Mucosa of gallbladder (tissue), 1 donor: ENCODE measurements around the gene CEP162. TPM values are rescaled to one million over a fixed set of nuclear protein-coding genes. Genes with fewer than 3 reads are reported as not detected.
"Not testable (repeated sequence)": the region's sequence is repeated elsewhere in the genome, so short reads cannot be mapped to it uniquely, and the experiment has no call there.

Source experiments
- DNase-seq: peaks from one replicate; pipeline ENCODE4 v3.0.0-alpha.2; 2020; ENCODE audit warnings: low spot score
- total RNA-seq: library from RNA; stranded (reverse); gene quantifications from one replicate; pipeline ENCODE4 v1.2.1, GENCODE V29; 2021
- donor health status: DM: no; HTN: no; CAD: no.

Gene CEP162
- total RNA-seq, 1 donor from 2014 or later, result 10.0 TPM

GRCh38 chr6:84242265-84242664 is 14.8 kb upstream of the CEP162 start:
- DNase-seq, result no peak

DNA sequence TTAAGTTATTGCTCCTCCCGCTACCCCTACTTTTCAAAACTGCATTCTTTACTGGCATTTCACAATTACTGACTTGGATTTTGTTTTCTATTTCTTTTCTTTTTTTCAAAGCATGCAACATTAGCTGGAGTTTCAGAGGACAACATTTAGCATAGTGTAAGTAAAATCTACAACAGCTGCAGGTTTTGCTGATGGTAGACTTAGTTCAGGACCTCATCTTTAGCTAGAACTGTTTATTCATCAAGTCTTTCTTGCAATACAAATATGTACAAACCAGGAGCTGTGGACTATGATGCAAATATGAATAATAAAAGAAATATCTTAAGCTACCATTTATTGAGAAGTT is 728 bp upstream of the CEP162 start:
- DNase-seq, result no peak

- DNase-seq, result no peak
Observed at GRCh38 chr6:84227044-84227433, 404 bp downstream of the CEP162 start.

DNA sequence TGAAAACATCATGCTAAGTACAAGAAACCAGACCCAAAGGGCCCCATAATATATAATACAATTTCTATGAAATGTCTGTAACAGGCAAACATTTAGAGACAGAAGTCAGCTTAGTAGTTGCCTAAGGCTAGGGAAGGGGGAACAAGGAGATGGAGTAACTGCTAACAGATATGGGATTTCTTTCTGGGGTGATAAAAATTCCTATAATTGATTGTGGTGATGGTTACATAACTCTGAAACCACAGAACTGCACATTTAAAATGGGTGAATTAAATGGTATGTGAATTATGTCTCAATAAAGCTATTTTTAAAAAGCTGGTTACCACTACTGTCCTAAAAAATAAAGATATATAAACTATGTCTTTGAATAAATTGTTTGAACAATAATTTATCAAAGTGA is 3.2 kb downstream of the CEP162 start:
- no peak for DNase-seq

- DNase-seq, result not testable (repeated sequence)
Observed at GRCh38 chr6:84223608-84224007, 3.8 kb downstream of the CEP162 start.

DNA sequence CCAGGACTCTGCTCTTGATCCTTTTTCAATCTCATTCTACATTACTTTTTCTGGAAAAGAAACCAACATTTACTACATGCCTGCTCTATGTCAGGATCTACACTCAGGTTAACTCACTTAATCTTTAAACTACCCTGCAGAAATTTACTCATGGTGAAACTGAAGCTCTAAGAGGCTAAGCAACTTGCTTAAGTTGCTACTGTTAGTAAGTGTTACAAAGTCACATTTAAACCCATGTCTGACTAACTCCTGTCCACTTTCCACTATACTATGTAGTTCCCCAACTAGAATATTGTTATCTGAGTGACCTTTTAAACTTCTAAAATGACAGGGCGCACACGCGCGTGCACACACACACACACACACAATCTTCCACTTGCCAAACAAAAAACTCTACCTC is 5.0 kb downstream of the CEP162 start:
- no peak for DNase-seq

GRCh38 chr6:84220809-84221409 is 6.5 kb downstream of the CEP162 start:
- no peak for DNase-seq

- DNase-seq, result no peak
Observed at GRCh38 chr6:84218091-84218490, 9.4 kb downstream of the CEP162 start.

DNA sequence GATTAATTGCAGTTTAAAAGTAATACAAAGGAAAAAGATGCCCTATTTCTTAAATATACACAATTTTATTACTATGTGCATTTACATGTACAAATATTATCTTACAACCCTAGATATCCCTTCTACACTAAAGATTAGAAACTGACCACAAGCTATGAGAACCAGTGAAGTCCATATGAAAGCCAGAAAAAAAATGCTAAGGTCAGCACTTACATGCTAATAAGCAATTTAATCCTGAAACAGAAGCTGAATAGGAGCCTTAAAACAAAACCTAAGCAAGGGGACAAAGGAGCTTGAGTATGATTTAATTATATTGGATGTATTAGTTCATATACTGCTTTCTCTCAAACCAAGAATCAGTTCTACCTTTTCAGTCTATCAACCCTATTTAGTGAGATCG is 14.2 kb downstream of the CEP162 start:
- no peak for DNase-seq

DNA sequence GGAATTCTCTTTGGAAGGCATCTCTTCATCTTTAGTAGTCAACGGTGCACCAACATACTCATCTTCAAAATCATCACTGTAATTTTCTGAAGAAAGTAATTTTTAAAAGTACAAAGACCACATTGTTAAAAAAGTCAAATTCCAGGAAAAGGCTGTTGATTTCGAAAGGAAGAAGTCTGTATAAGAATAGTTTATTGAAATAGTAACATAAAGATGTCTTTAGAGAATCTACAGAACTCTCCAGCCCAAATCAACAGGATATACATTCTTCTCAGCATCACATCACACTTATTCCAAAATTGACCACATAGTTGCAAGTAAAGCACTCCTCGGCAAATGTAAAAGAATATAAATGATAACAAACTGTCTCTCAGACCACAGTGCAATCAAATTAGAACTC is 23.4 kb downstream of the CEP162 start:
- no peak for DNase-seq

DNA sequence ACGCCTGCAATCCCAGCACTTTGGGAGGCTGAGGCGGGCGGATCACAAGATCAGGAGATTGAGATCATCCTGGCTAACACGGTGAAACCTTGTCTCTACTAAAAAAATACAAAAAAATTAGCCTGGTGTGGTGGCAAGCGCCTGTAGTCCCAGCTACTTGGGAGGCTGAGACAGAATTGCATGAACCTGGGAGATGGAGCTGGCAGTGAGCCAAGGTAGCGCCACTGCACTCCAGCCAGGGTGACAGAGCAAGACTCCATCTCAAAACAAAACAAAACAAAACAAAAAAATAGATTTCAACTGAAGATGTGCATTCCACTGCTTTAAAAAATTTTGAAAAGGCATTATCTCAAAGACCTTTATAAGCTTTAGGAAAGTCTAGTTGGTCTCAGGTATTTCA is 27.5 kb downstream of the CEP162 start:
- DNase-seq, result not testable (repeated sequence)

DNA sequence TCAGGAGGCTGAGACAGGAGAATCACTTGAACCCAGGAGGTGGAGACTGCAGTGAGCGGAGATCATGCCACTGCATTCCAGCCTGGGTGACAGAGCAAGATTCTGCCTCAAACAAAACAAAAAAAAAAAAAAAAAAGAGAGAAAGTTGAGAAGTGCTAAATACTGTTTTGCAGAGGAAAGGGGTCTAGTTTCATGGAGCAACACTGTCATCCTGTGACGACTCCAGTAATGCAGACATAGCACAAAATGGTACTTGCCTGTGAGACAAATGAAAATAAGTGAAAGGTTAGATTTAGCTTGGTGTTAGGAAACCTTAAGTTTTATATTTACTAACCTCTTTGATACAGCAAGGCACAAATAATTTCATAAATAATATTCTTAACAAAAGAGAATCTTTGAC is 29.7 kb downstream of the CEP162 start:
- no peak for DNase-seq

GRCh38 chr6:84193114-84193708 is 34.2 kb downstream of the CEP162 start:
- DNase-seq, result no peak

DNA sequence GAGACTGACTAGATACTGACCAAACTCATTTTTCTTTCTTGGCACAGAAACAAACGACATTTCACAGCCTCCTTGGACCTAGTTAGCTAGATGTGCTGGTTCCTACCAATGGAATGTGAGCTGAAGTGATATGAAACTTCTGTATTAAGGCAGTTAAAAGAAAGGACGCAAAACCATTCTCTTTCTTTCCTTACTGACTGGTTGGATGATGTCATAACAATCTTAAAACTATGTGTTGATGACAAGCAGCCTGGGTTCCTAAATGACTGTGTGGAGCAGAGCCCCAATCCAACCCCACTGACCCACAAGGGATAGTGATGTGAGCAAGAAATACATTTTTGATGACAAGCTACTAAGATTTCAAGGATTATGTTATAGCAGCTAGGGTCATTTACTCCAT is 35.6 kb downstream of the CEP162 start:
- DNase-seq, result no peak

DNA sequence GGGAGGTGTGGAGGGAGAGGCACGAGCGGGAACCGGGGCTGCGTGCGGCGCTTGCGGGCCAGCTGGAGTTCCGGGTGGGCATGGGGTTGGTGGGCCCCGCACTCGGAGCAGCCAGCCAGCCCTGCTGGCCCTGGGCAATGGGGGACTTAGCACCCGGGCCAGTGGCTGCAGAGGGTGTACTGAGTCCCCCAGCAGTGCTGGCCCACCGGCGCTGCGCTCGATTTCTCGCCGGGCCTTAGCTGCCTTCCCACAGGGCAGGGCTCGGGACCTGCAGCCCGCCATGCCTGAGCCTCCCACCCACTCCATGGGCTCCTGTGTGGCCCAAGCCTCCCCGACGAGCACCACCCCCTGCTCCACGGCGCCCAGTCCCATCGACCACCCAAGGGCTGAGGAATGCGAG is 38.1 kb downstream of the CEP162 start:
- DNase-seq, result not testable (repeated sequence)

- no peak for DNase-seq
Observed at GRCh38 chr6:84183430-84183829, 44.0 kb downstream of the CEP162 start.

DNA sequence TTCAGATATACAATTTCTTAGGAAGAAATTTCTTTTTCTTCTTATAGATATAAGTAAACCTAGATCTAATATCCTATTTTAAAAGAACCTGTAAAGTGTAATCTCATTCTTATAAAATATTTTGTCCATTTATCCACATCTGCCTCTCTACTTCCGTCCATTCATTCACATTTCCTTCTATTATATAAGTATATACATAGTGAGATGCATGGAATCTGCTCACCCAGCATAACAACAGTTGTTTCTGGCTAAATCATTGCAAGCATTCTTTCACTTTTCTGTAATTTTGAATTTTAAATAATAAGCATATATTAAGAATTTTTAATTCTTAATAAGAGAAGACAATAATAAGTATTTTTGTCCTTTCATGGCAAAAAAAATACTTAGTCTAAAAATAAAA is 45.4 kb downstream of the CEP162 start:
- no peak for DNase-seq

DNA sequence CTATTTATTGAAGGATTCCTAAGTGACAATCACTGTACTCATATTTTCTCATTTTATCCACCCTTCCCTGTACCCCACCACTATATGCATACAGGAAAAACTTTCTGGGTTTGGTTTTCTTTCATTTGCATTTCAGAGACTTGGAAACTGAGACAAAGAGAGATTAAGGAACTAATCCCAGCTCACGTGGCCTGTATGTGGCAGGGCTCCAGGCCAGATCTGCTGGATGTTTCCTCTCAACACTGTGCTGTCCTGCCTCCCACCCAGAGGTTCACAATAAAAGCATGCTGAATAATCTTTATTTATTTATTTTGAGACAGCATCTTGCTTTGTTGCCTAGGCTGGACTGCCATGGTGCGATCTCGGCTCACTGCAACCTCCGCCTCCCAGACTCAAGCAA is 50.2 kb downstream of the CEP162 start:
- no peak for DNase-seq

- no peak for DNase-seq
Observed at GRCh38 chr6:84172574-84172973, 54.9 kb downstream of the CEP162 start.

- DNase-seq, result no peak
Observed at GRCh38 chr6:84172080-84172479, 55.4 kb downstream of the CEP162 start.

- no peak for DNase-seq
Observed at GRCh38 chr6:84167457-84167856, 60.0 kb downstream of the CEP162 start.

- DNase-seq, result no peak
Observed at GRCh38 chr6:84166395-84166794, 61.0 kb downstream of the CEP162 start.

DNA sequence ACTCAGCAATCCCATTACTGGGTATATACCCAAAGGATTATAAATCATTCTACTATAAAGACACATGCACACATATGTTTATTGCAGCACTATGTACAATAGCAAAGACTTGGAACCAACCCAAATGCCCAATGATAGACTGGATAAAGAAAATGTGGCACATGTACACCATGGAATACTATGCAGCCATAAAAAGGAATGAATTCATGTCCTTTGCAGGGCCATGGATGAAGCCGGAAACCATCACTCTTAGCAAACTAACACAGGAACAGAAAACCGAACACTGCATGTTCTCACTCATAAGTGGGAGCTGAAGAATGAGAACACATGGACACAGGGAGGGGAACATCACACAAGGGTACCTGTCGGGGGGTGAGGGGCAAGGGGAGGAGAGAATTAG is 63.1 kb downstream of the CEP162 start:
- DNase-seq, result not testable (repeated sequence)

DNA sequence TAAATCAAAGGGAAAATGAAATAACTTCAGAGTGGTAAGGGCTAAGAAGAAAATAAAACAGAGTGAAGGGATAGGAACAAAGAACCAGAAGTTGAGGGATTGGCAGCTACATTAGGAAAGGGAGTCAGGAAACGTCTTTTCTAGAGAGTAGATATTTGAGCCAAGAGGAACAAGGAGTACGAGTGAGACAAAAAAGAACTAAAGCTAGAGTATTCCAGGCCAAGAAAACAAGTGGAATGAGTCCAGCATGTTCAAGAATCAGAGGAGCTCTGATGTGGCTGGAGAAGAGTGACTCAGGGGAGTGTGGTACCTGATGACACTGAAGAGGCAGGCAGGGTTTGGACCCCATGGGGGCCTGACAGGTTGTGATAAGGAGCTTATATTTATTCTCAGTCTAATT is 66.3 kb downstream of the CEP162 start:
- DNase-seq, result no peak
